Activated CD4-positive, CD25-positive, alpha-beta regulatory T cell treated with anti-CD3 and anti-CD28 coated beads, Interleukin-2, amount 50 U/mL, for 24 hours (primary cell): ENCODE results near the gene TLX2.
A peak's percentile ranks its signal among the peaks of the same experiment; 100 is the strongest.
"Not testable (repeated sequence)": the region's sequence is repeated elsewhere in the genome, so short reads cannot be mapped to it uniquely, and the experiment has no call there.

Source experiments
- ATAC-seq, 2 donors: fragments of 150-1000 bp; cut with Tn5 transposase; one replicate each; pipeline ENCODE4 v1.10.0; 2021; ENCODE audit warnings: mild to moderate bottlenecking in 1 of 2, moderate library complexity in 1 of 2

Gene TLX2

GRCh38 chr2:74556159-74556558 lies 41.9 kb downstream of the TLX2 start:
- ATAC-seq = no peak

- no peak for ATAC-seq
Observed at GRCh38 chr2:74556831-74557370, 42.7 kb downstream of the TLX2 start.

- no peak for ATAC-seq
Observed at GRCh38 chr2:74558284-74559230, 44.3 kb downstream of the TLX2 start.

GRCh38 chr2:74559912-74560311 lies 45.7 kb downstream of the TLX2 start:
- ATAC-seq = no peak

GRCh38 chr2:74560591-74560990 lies 46.3 kb downstream of the TLX2 start:
- no peak for ATAC-seq

- not testable (repeated sequence) for ATAC-seq
Observed at GRCh38 chr2:74561022-74561421, 46.8 kb downstream of the TLX2 start.

- ATAC-seq = no peak
Observed at GRCh38 chr2:74562126-74562775, 48.0 kb downstream of the TLX2 start.

- no peak for ATAC-seq
Observed at GRCh38 chr2:74564222-74564621, 50.0 kb downstream of the TLX2 start.

GRCh38 chr2:74566076-74566753 lies 52.0 kb downstream of the TLX2 start:
- peak; percentile 8 to 19 for ATAC-seq

GRCh38 chr2:74566754-74567085 lies 52.5 kb downstream of the TLX2 start:
- ATAC-seq = peak; percentile 47 to 48
